Myocyte (in vitro differentiated cells): ENCODE measurements around the gene YY1. TPM values are rescaled to one million over a fixed set of nuclear protein-coding genes. Genes with fewer than 3 reads are reported as not detected.
"Not testable (repeated sequence)": the region's sequence is repeated elsewhere in the genome, so short reads cannot be mapped to it uniquely, and the experiment has no call there.

Experiments used
- DNase-seq: peaks from one replicate; pipeline ENCODE4 v3.0.0-alpha.2; 2012; ENCODE audit warnings: low read depth
- total RNA-seq: library from RNA; depleted of rRNA; stranded (reverse); fragments of >200 nt; gene quantifications from 2 replicates; pipeline ENCODE4 v1.2.3, GENCODE V29; 2014

Gene YY1
- total RNA-seq, 1 donor from 2014 or later: 39.3 TPM

GRCh38 chr14:100213956-100214769, 24.8 kb upstream of the YY1 start:
- DNase-seq: peak; percentile 70

DNA sequence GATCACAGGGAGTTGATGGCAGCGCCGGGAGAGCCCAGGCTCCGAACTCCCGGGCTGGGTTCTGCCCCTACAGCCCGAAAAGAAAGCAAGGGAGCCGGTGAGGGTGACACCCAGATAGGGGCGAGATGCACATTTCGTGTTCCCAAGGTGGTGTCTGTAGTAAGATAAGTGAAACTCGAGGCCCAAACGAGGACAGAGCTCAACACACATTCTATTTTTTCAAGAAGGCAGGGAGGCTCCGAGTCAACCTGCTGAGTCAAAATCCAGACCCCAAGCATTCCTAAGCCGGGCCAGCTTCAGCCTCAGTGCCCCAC, 24.2 kb upstream of the YY1 start:
- no peak for DNase-seq

- no peak for DNase-seq
Observed at GRCh38 chr14:100215330-100215885, 23.5 kb upstream of the YY1 start.

GRCh38 chr14:100219126-100219785, 19.7 kb upstream of the YY1 start:
- DNase-seq: no peak

DNA sequence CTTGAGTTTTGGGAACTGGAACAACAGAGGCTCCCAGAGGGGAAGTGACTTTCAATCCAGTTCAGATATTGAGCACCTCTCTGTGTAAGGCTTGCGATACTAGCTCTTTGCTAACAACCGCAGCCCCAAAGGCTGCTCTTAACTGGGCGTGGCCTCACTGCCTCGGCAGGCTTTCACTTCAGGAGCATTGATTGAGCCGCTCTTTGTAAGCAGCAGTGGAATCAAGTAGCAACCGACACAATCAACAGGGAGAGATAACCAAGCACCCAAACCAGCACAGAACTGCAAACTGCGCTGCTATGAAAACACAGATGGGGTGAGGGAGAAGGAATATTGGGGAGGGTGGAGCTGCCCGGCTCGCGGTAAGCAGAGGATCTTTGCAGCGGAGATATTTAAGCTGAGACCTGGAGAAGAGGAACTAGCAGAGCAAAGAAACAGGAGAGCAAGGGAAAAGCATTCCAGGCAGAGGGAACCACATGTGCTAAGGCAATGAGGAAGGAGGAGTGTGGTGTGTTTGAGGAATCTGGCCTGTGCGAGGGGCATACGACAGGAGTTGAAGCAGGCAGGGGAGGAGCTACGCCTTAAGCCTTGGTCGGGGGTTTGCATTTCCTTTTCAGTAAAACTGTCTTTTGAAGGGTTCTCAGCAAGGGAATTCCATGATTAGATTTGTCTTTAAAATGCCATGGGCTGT, 17.3 kb upstream of the YY1 start:
- DNase-seq: no peak

DNA sequence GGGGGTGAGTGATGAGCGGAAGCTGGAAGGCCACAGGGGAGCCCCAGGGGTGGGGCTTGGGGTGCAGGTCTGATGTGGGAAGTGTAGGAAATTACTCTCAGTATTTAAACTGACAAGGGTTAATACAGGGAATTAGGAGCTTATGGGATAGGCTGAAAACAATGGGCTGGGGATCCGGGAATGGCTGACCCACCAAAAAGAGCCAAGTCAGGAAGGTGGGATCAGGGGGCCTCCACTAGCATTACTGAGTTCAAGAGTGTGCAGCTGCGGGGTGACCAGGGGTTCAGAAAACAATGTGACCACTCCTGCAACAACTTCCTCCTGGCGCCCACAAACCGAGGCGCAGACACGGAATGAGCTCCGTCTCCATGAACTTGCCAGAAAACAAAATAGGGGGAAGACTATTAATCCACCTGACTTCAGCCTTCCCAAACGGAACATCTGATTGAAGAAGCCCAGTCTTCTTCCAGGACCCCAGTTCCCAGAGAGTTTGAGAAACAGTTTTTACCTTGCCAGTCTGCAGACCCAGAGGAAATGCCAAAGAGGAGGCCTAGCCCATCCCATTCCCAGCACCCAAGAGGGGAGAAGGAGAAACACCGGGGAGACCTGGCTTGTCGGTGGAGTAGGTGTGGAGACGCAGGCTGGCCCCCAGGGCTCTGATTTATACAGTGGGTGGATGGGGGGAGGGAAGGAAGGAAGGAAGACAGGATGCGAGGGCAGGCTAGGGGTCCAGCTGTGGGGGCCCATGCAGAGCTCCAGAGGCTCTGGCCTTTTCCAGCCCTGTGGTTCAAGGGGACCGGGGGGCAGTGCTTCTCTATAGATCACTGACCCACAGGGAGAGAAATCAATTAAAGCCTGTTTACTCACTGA, 16.5 kb upstream of the YY1 start:
- no peak for DNase-seq

DNA sequence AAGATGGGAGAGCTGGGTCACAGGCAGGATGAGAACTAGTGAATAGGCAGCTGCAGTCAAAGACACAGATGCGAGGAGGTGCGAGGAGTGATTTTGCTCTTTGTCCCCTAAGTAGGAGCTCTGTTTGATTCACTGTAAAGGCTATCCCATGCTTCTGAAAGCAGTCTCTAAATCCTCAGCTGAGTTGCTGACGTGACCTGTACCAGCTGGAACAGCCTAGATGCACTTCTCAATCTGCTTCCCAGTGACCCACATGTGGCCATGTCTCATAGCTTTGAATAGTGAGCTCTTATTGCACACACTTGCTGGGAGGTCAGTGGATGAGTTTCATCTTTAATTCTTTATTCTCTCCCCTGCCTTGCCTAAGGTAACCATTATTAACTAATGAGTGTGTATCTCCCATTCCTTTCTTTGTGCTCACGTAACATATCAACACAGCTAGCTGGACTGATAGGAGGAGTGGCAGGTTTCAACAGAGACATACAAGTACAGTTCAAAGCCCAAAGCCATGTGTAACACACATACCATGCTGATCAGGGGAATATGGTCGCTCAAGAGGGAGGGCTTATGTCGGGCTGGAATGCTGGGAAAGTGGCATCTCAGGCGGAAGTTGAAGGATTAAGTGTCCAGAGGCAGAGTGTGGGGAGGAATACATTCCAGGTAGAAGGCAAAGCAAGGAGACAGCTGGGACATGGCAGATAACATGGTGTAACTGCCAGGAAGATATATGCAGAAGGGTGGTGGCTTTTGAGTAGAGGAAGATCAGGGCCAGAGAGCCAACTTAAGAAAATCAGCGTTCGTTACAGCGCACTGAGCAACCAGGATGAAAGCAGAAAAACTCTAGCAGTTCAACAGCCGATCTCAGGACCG, 15.4 kb upstream of the YY1 start:
- DNase-seq: no peak

DNA sequence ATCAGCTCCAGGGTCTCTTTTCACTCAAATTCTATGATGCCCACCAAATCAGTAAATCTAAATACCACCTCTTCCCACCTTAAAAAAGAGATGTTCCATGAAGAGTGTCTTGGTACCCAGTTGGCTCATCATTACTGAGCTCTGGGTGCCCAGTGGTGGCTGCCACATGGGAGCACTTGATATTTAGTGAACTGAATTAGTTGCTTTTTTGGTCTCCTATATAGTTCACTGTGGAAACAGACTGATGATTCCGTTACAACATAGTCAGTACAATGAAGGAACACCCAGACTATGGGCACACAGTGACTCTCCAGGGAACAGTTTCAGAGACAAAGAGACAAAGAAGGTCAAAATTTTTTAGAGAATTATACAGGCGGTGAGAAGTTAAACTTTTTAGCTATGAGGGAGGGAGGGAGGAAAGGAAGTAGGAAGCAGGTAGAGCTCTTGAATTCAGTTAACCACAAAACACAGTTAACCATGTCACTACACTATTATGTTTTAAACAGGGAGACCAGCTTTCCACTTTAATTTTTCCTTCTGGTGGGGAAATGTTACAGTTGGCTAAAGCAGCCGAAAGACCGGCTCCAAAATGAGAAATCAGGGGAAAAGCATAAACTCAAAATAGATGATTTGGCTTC, 14.6 kb upstream of the YY1 start:
- DNase-seq: no peak

- no peak for DNase-seq
Observed at GRCh38 chr14:100225169-100225568, 13.8 kb upstream of the YY1 start.

GRCh38 chr14:100230361-100230760, 8.6 kb upstream of the YY1 start:
- DNase-seq: no peak

DNA sequence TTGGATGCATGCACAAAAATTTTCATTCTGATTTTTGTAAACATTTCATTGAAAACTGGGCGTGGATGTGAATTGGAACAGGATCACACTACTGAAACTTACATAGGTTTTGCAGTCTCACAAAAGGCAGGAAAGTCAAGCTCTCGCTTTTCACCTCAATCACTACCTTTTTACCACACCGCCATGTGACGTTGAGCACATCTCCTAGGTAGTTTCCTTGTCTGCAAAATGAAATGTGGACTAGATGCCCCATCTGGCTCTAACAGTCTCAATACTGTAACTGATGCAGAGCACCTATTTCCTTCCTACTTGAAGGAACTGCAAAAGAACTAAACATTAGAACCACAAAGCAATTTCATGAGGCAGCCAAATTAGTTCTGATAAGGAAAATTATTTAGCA, 4.4 kb upstream of the YY1 start:
- no peak for DNase-seq

GRCh38 chr14:100236271-100236818, 2.6 kb upstream of the YY1 start:
- DNase-seq: not testable (repeated sequence)

- no peak for DNase-seq
Observed at GRCh38 chr14:100236881-100237280, 2.1 kb upstream of the YY1 start.

DNA sequence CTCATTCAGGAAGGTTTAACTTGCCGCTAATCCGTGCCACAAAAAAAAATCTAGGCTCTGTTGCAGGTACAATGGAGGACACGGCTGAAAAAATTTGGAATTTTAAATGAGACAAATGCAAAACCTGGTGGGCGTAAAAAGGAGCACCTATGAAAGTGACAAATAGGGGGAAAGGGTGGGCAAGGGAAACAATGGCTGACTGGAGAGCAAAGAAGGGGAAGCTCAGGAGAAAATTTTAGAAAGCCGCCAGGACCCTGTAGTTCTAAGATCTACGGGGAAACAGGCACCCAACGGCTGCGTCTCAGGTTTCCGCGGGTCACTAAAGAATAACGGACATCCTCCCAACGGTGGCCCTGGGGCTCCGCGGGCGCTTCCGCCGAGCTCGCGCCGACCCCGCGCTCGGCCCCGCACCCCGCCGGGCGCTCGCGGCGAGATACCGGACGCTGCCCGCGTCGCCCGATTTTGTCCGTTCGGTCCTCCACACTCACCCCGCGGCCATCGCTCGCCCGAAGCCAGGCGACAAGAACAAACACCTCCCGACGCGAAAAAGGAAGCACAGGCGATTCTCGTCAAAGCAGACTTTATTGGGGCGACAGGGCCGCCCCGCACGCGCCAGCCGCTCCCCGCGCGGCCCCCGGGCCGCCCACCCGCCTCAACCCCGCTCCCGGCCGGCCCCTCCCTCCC, 1.1 kb upstream of the YY1 start:
- DNase-seq: peak; percentile 62

DNA sequence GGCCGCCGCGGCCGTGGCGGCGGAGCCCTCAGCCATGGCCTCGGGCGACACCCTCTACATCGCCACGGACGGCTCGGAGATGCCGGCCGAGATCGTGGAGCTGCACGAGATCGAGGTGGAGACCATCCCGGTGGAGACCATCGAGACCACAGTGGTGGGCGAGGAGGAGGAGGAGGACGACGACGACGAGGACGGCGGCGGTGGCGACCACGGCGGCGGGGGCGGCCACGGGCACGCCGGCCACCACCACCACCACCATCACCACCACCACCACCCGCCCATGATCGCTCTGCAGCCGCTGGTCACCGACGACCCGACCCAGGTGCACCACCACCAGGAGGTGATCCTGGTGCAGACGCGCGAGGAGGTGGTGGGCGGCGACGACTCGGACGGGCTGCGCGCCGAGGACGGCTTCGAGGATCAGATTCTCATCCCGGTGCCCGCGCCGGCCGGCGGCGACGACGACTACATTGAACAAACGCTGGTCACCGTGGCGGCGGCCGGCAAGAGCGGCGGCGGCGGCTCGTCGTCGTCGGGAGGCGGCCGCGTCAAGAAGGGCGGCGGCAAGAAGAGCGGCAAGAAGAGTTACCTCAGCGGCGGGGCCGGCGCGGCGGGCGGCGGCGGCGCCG, 381 bp downstream of the YY1 start:
- no peak for DNase-seq

DNA sequence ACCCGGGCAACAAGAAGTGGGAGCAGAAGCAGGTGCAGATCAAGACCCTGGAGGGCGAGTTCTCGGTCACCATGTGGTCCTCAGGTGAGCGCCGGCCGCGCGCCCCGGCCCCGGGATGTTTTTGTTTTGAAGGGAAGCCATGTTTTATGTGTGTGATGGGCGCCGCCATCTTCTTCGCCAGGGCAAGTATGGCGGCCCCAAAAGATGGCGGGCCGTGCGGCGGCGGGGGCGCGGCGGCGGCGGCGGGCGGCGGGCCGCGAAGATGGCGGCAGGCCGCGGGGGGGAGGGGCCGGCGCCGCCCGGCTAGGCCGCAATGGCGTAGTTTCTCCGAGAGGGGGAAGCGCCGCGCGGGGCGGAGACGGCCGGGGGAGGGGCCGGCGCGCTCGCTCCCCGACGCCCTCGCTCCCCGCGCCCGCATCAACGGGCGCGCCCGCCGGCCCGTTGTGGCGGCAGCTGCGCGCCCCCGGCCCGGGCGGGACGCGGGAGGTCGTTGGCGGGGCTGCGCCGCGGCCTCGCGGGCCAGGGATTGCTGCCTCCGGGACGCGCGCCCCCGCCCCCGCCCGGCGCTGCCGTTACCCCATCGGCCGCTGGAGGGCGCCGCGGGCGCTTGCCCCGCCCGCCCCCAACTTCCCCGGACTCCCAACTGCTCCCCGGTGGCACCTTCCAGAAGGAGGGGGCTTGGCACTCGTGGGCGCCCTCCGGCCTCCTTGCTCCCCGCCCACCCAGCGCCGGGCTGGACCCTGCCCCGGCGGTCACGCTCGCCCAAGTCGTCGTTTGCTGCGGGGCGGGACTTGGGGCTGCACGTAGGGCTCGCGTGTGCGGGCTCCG, 1.1 kb downstream of the YY1 start:
- peak; percentile 93 for DNase-seq

GRCh38 chr14:100240668-100241032, 1.7 kb downstream of the YY1 start:
- no peak for DNase-seq
